Subcutaneous abdominal adipose tissue (tissue), 5 donors: ENCODE results near the gene RNF224.
A peak's percentile ranks its signal among the peaks of the same experiment; 100 is the strongest.

ENCODE experiments used
- H3K27ac ChIP-seq: one replicate; pipeline ENCODE4 v1.7.0; 2013; ENCODE audit warnings: low read depth, mild to moderate bottlenecking, inconsistent platforms, low read length, moderate library complexity
- H3K27me3 ChIP-seq, 5 donors: one replicate each; pipeline ENCODE4 v1.7.0; 2013; ENCODE audit warnings: low read length in 5 of 5, inconsistent platforms in 1 of 5; ENCODE audit not compliant: control insufficient read depth in 5 of 5, insufficient read depth in 4 of 5
- H3K36me3 ChIP-seq, 5 donors: one replicate each; pipeline ENCODE4 v1.7.0; 2013; ENCODE audit warnings: low read length in 5 of 5; ENCODE audit not compliant: control insufficient read depth in 5 of 5, insufficient read depth in 5 of 5
- H3K4me1 ChIP-seq, 5 donors: one replicate each; pipeline ENCODE4 v1.7.0; 2013; ENCODE audit warnings: low read length in 5 of 5, mild to moderate bottlenecking in 3 of 5, moderate library complexity in 1 of 5; ENCODE audit not compliant: control insufficient read depth in 5 of 5, insufficient read depth in 5 of 5
- H3K4me3 ChIP-seq, 5 donors: one replicate each; pipeline ENCODE4 v1.7.0; 2013; ENCODE audit warnings: low read length in 5 of 5, low read depth in 1 of 5
- H3K9ac ChIP-seq, 5 donors: one replicate each; pipeline ENCODE4 v1.7.0; 2013; ENCODE audit warnings: low read length in 5 of 5, mild to moderate bottlenecking in 4 of 5, moderate library complexity in 3 of 5
- H3K9me3 ChIP-seq, 5 donors: one replicate each; pipeline ENCODE4 v1.7.0; 2013; ENCODE audit warnings: low read length in 5 of 5; ENCODE audit not compliant: control insufficient read depth in 5 of 5
- donor health status: healthy.
- donor health status: healthy.
- donor health status: healthy.
- donor health status: healthy.
- donor health status: healthy.

Gene RNF224

DNA sequence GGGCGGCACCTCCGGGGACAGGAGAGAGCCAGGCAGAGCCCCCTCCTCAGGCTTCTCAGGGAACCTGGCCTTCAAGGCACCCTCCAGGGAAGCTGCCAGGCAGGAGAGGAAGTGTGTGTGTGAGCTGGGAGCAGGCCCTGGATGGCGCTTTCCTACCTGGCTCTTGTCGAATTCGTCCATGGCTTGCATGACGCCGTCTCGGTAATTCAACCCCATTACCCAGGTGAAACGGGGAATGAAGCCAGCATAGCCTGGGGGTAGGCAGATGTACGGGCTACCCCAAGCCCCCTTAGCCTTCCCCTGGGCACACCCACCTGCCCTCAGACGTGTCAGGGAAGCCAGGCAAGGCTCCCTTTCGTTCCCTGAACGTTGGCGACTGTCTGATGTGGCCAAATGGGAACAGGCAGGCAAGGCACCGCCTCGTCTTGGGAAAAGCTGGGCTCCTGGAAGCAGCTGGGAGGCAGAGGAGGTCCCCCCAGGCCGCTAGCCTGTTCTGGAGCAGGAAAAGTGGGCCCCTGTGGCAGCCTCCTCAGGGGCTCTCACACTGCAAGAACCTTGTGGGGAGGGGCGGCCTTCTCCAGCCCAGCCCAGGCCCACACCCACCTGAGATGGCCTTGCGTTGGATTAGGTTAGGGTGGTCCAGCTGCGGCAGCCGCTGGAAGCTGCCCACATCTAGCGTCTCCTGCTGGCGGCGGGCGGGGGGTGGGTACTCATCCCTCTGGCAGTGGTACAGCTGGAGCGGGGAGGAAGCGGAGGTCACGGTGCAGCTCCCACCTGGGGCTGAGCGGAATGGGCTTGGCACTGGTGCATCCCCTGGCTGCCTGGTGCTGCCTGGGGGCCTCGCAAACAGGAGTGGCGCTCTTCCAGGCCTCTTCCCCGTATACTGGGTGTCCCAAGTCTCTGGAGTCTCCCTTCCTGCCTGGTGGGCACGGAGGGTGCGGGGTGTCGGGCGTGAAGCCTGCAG is 17.5 kb downstream of the RNF224 start:
- Histone ChIP-seq H3K36me3 (peaks cover 0 to 21% (median 19%) of the 10 kb centered on the region in 5 donors), H3K27ac (no peak overlapping the region), H3K9me3 (no peaks in the 10 kb centered on the region), H3K27me3 (peaks cover 0 to 3% (median 0%) of the 10 kb centered on the region in 5 donors), H3K4me3 (no peak overlapping the region), H3K9ac (no peak overlapping the region), H3K4me1 (peaks cover 8 to 47% (median 25%) of the 10 kb centered on the region in 5 donors)

DNA sequence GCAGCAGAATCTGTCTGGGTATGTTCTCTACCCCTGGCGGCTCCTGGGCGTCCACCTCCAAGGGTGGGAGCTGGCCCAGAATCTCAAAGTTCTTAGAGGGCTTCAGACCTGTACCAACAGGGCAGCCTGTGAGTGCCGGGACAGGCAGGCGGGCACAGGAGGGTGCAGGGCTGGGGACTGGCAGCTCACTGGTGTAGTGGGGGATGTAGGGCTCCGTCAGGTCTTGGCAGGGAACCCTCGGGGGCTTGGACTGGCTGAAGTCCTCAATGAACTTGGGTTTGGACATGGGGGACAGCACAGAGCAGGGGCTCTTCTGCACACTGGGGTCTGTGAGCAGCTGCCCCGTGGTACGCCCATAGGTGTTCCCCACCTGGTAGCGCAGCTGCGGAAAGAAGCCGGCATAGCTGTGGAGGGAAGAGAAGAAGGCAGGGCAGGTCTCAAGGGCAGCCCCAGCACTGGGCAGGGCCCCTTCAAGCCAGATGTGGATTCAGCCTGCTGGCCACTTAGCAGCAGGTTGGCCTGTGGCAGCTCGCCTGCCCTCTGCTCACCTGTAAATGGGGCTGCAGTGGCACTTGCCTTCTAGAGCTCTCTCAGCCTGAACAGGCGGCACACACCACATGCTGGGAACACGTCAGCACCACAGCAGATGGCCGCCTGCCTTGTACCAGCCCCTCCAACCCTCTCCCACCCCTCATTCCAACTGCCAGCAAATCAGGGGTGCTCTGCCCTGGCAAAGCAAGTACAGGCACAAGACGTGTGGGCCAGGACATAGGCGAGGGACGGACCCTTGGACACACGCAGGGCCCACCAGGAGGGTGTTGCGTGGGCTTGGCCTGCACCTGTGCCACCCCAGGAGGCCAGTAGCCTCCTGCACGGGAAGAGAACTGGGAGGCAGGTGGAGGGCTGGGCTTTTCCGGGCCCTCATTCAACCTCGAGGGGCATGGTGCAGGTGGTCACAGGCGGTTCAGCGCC is 18.4 kb downstream of the RNF224 start:
- Histone ChIP-seq H3K4me3 (no peak overlapping the region), H3K9me3 (no peaks in the 10 kb centered on the region), H3K27me3 (peaks cover 0 to 3% (median 0%) of the 10 kb centered on the region in 5 donors), H3K27ac (no peak overlapping the region), H3K9ac (no peak overlapping the region), H3K4me1 (peaks cover 8 to 50% (median 27%) of the 10 kb centered on the region in 5 donors), H3K36me3 (peaks cover 0 to 21% (median 19%) of the 10 kb centered on the region in 5 donors)

DNA sequence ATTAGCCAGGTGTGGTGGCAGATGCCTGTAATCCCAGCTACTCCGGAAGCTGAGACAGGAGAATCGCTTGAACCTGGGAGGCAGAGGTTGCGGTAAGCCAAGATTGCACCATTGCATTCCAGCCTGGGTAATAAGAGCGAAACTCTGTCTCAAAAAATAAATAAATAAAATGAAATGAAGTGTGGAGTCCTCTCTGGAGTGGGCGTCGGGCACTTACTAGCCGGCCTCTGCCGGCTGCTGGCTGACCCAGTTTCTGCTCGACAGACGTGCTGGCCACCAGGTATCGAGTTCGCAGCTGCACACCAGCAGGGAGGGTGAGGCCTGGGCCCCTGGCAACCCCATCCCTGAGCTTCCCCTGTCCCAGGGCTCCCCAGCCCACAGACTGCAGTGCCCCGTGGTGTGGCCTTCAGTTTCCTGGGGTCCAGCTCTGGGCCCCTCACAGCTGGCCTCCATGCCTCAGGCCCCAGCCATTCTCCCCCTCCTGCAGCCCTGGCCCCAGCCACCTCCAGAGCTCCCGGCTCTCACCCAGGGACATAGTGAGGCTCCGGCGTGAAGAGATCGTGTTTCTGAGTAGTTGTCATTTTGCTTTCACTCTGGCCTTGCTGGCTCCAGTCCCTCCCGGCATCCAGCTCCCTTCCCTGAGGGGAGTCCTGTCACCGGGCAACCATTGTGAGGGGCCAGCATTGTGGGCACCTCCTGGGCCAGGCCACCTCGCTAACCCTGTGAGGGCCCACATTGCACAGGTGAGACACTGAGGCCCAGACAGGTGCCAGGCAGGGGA is 20.0 kb downstream of the RNF224 start:
- H3K9me3 ChIP-seq = no peaks in the 10 kb centered on the region
- peaks cover 4 to 48% (median 24%) of the 10 kb centered on the region in 5 donors for H3K4me1 ChIP-seq
- H3K4me3 ChIP-seq = no peak overlapping the region
- peaks cover 0 to 3% (median 0%) of the 10 kb centered on the region in 5 donors for H3K27me3 ChIP-seq
- H3K36me3 ChIP-seq = peaks cover 0 to 16% (median 16%) of the 10 kb centered on the region in 5 donors
- no peak overlapping the region for H3K27ac ChIP-seq
- no peak overlapping the region for H3K9ac ChIP-seq

DNA sequence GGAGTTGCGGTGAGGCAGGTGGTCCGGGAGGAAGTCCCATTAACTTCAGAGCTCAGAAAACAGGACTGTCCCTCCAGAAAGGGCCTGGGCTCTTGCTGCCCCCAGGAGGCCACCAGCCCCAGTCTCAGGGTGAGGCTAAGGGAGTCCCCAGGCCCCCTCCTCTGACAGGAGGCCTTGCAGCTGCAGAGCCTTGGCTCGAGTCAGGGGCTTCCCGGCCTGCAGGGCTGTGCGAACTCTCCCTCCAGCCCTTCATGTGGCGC is 20.5 kb downstream of the RNF224 start:
- Histone ChIP-seq H3K9ac (no peak overlapping the region), H3K4me3 (no peak overlapping the region), H3K36me3 (peaks cover 0 to 11% (median 10%) of the 10 kb centered on the region in 5 donors), H3K4me1 (peaks cover 0 to 43% (median 18%) of the 10 kb centered on the region in 5 donors), H3K27ac (no peak overlapping the region), H3K27me3 (peaks cover 0 to 3% (median 0%) of the 10 kb centered on the region in 5 donors), H3K9me3 (no peaks in the 10 kb centered on the region)

DNA sequence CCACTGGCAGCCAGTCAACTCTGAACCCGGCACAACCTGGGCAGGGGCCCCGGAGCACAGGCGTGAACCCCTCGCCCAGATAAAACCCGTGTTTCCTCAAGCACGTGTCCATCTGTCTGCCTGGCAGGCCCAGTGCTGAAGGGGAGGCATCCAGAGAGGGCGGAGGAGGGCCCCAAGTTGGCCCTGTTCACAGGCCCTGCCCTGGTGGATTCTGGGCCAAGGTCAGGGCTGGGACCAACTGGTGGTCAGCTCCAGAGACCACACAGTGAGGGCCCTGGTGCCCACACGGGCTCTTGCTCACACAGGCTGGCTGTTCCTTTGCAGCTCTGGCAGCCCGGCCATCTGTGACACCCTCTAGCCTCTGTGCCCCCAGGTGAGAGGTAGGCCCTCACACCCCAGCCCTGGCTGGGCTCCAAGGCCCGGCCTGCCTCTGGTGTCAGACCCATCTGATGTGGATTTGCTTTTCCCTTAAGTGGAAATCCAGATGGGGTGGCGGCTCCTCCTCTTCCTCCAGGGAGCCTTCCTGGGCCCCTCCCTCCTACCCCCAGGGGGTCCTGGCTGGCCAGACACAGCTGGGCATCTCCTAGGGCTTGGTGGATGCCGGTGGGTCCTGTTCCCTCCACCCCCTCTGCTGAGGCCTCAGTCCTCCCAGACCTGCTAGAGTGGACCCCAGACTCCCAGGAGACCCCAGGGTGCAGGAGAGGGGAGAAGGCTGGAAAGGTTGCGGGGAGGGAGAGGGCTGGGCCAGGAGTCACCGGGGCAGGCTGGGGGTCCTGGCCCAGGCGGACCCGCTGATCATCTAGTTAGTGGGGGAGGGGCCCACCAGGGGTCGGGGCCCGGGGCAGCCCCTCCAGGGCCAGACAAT is 23.3 kb downstream of the RNF224 start:
- Histone ChIP-seq H3K9me3 (no peaks in the 10 kb centered on the region), H3K27me3 (peaks cover 0 to 2% (median 0%) of the 10 kb centered on the region in 5 donors), H3K4me3 (no peak overlapping the region), H3K4me1 (peaks cover 0 to 39% (median 26%) of the 10 kb centered on the region in 5 donors), H3K36me3 (no peaks in the 10 kb centered on the region), H3K27ac (no peak overlapping the region), H3K9ac (peak overlapping the region in 1 of 5 donors; percentile 31)

GRCh38 chr9:137251194-137251461 is 23.8 kb downstream of the RNF224 start, which contains the start of gene STPG3:
STPG3 (plus strand) TSS chr9:137251286; CDS start chr9:137251287, 1 bp downstream.
- H3K9ac ChIP-seq = peak within 1 kb of the TSS in 1 of 5 donors; percentile 31
- peaks cover 0 to under 1% (median 0%) of the 10 kb centered on the region in 5 donors for H3K36me3 ChIP-seq
- H3K27me3 ChIP-seq = no peaks in the 10 kb centered on the region
- H3K4me1 ChIP-seq = peaks cover 2 to 45% (median 31%) of the 10 kb centered on the region in 5 donors
- no peak within 1 kb of the TSS for H3K27ac ChIP-seq
- no peak within 1 kb of the TSS for H3K4me3 ChIP-seq
- no peaks in the 10 kb centered on the region for H3K9me3 ChIP-seq

GRCh38 chr9:137251490-137252268 is 24.4 kb downstream of the RNF224 start:
- Histone ChIP-seq H3K4me1 (peaks cover 6 to 51% (median 37%) of the 10 kb centered on the region in 5 donors), H3K9ac (no peak overlapping the region), H3K27me3 (no peaks in the 10 kb centered on the region), H3K36me3 (peaks cover 0 to 6% (median 2%) of the 10 kb centered on the region in 5 donors), H3K4me3 (no peak overlapping the region), H3K9me3 (no peaks in the 10 kb centered on the region), H3K27ac (no peak overlapping the region)

DNA sequence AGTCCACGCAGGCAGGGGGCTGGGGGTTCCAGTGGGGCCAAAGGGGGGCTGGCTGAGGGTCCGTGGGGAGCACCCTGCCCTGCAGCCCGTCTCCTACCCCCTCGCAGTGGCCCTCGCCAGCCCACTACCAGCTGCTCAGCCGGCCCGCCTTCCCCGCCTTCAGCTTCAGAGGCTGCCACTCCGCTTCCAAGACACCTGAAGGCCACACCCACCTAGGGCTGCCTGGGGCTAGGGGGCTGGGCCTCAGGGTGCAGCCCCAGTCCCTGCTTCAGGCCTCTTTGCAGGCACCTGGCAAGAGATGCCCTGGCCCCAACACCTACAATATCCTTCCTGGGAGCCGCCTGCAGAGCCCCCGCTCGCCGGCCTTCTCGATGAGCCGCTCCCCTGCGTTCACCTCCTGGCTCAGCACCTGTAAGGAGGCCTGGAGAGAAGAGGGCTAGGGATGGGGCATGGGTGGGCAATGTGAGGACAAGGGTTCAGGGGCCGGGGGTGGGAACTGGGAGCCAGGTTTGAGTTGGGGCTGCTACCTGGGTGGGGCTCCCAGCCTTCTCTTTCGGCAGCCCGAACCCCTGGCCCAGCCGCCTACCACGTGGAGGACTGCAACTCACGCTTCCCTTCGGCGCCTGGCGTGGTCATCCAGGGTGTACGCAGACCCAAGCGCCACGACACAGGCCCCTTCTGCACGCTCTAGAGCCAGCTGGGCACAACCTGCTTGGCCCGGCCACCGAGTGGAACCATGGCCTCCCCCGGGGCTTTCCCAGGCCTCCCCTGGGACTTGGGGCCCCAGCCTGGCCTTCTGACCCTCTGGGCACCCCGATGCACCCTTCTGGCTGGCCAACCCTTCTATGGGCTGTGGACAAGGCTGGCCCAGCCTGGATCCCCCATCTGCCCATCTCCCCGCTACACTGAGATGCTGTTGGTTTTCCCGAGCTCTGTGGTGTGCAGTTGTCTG is 25.5 kb downstream of the RNF224 start:
- Histone ChIP-seq H3K9me3 (no peaks in the 10 kb centered on the region), H3K27ac (no peak overlapping the region), H3K9ac (no peak overlapping the region), H3K36me3 (peaks cover 0 to 11% (median 6%) of the 10 kb centered on the region in 5 donors), H3K4me3 (no peak overlapping the region), H3K27me3 (no peaks in the 10 kb centered on the region), H3K4me1 (peaks cover 7 to 47% (median 38%) of the 10 kb centered on the region in 5 donors)
